Testis (tissue), 3 donors: ENCODE data around the gene ZMIZ1. TPM values are rescaled to one million over a fixed set of nuclear protein-coding genes. Genes with fewer than 3 reads are reported as not detected.

Source experiments
- DNase-seq: peaks from one replicate; pipeline ENCODE4 v3.0.0-alpha.2; 2019
- H3K27ac ChIP-seq, 2 donors: fragments of 200-600 bp; sonication (generic); one replicate each; pipeline ENCODE4 v1.5.1; 2019
- H3K27me3 ChIP-seq: fragments of 200-600 bp; sonication (generic); one replicate; pipeline ENCODE4 v1.5.1; 2019
- H3K36me3 ChIP-seq: fragments of 200-600 bp; sonication (generic); one replicate; pipeline ENCODE4 v1.5.1; 2017; ENCODE audit warnings: low read depth; ENCODE audit errors: missing control alignments
- H3K4me1 ChIP-seq: fragments of 200-600 bp; sonication (generic); one replicate; pipeline ENCODE4 v1.5.1; 2019
- H3K4me3 ChIP-seq, 2 donors: fragments of 200-600 bp; sonication (generic); one replicate each; pipeline ENCODE4 v1.5.1; 2017 to 2019
- H3K9me3 ChIP-seq: fragments of 200-600 bp; sonication (generic); one replicate; pipeline ENCODE4 v1.5.1; 2017
- CTCF ChIP-seq, 3 experiments: fragments of 450-650 bp in 2 of 3; fragments of 200-600 bp in 1 of 3; sonication (generic) in 1 of 3; IDR thresholded peaks; one replicate each; pipeline ENCODE4 v1.5.1; 2016 to 2019; ENCODE audit warnings: antibody characterized with exemption in 3 of 3, mild to moderate bottlenecking in 2 of 3, moderate library complexity in 1 of 3
- POLR2A ChIP-seq: fragments of 450-650 bp; IDR thresholded peaks from one replicate; pipeline ENCODE4 v1.6.1; 2017; ENCODE audit warnings: antibody characterized with exemption, mild to moderate bottlenecking, moderate library complexity
- WGBS, 2 donors: methylation state at CpG; one replicate each; pipeline ENCODE4 v1.1.5; 2018; 5-methylcytosine and 5-hydroxymethylcytosine counted together
- intact Hi-C: fragments of 100-400 bp; cut with DNase I; formaldehyde crosslinking; loops from one replicate; pipeline ENCODE4 v1.15.1; 2023; ENCODE audit warnings: low total_unique reads
- polyA plus RNA-seq: library from polyadenylated mRNA; stranded (reverse); fragments of 350-450 nt; fragmentation: Illumina TruSeq; extraction: RNeasy Lipid Tissue Mini Kit (QIAGEN cat#74804); gene quantifications from one replicate; pipeline ENCODE4 v1.2.3, GENCODE V29; 2014; ENCODE audit warnings: low read depth, low replicate concordance; ENCODE audit not compliant: insufficient read depth
- total RNA-seq, 2 donors: library from RNA; depleted of rRNA; stranded (reverse); fragments of >200 nt; gene quantifications; one replicate each; pipeline ENCODE4 v1.2.3, GENCODE V29; 2016

The ZMIZ1 gene
- total and polyA plus RNA-seq, 3 donors from 2014 or later: 15.2 to 22.0 (median 18.8) TPM

GRCh38 chr10:79142064-79142491 lies 73.3 kb downstream of the ZMIZ1 start:
- H3K4me1 ChIP-seq: peaks cover 48% of the 10 kb centered on the region
- TF ChIP-seq POLR2A (no peak), CTCF (IDR thresholded peaks at IDR 0.05) (no peak)
- no peak overlapping the region for H3K27ac ChIP-seq
- DNase-seq: no peak
- intact Hi-C loops: no loop called here
- H3K9me3 ChIP-seq: no peaks in the 10 kb centered on the region
- WGBS, 2 donors: 65 to 81% methylated on average over 10 of the region's 10 CpGs
- no peaks in the 10 kb centered on the region for H3K36me3 ChIP-seq
- H3K27me3 ChIP-seq: no peaks in the 10 kb centered on the region
- H3K4me3 ChIP-seq: no peak overlapping the region

- intact Hi-C loops: no loop called here
These were observed 74.0 kb downstream of the ZMIZ1 start for GRCh38 chr10:79142522-79143309.

GRCh38 chr10:79143879-79144278 lies 75.1 kb downstream of the ZMIZ1 start:
- no peak for TF ChIP-seq POLR2A
- no peak for TF ChIP-seq CTCF (IDR thresholded peaks at IDR 0.05)
- DNase-seq: no peak
- intact Hi-C loops: no loop called here
- Histone ChIP-seq H3K9me3 (no peaks in the 10 kb centered on the region), H3K36me3 (no peaks in the 10 kb centered on the region), H3K27me3 (no peaks in the 10 kb centered on the region), H3K4me3 (no peak overlapping the region), H3K27ac (no peak overlapping the region), H3K4me1 (peaks cover 46% of the 10 kb centered on the region)
- 86 to 91% methylated on average over 11 of the region's 11 CpGs for WGBS, 2 donors

More at GRCh38 chr10:79142522-79143309, 74.0 kb downstream of the ZMIZ1 start:
- no peak overlapping the region for H3K27ac ChIP-seq
- no peak overlapping the region for H3K4me3 ChIP-seq
- H3K36me3 ChIP-seq: no peaks in the 10 kb centered on the region
- WGBS, 2 donors: 80 to 87% methylated on average over 13 of the region's 13 CpGs
- peaks cover 47% of the 10 kb centered on the region for H3K4me1 ChIP-seq
- no peaks in the 10 kb centered on the region for H3K27me3 ChIP-seq
- no peak for DNase-seq
- H3K9me3 ChIP-seq: no peaks in the 10 kb centered on the region
- no peak for TF ChIP-seq POLR2A
- no peak for TF ChIP-seq CTCF (IDR thresholded peaks at IDR 0.05)

GRCh38 chr10:79144351-79145173 lies 75.8 kb downstream of the ZMIZ1 start:
- H3K27ac ChIP-seq: no peak overlapping the region
- intact Hi-C loops: no loop called here
- no peaks in the 10 kb centered on the region for H3K9me3 ChIP-seq
- DNase-seq: no peak
- TF ChIP-seq POLR2A: no peak
- TF ChIP-seq CTCF (IDR thresholded peaks at IDR 0.05): no peak
- H3K4me1 ChIP-seq: peaks cover 46% of the 10 kb centered on the region
- no peak overlapping the region for H3K4me3 ChIP-seq
- no peaks in the 10 kb centered on the region for H3K27me3 ChIP-seq
- H3K36me3 ChIP-seq: no peaks in the 10 kb centered on the region
- WGBS, 2 donors: 77 to 79% methylated on average over 12 of the region's 12 CpGs
